Measurements from ENCODE around the gene SLC2A6.

Gene SLC2A6, protein sequence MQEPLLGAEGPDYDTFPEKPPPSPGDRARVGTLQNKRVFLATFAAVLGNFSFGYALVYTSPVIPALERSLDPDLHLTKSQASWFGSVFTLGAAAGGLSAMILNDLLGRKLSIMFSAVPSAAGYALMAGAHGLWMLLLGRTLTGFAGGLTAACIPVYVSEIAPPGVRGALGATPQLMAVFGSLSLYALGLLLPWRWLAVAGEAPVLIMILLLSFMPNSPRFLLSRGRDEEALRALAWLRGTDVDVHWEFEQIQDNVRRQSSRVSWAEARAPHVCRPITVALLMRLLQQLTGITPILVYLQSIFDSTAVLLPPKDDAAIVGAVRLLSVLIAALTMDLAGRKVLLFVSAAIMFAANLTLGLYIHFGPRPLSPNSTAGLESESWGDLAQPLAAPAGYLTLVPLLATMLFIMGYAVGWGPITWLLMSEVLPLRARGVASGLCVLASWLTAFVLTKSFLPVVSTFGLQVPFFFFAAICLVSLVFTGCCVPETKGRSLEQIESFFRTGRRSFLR

DNA sequence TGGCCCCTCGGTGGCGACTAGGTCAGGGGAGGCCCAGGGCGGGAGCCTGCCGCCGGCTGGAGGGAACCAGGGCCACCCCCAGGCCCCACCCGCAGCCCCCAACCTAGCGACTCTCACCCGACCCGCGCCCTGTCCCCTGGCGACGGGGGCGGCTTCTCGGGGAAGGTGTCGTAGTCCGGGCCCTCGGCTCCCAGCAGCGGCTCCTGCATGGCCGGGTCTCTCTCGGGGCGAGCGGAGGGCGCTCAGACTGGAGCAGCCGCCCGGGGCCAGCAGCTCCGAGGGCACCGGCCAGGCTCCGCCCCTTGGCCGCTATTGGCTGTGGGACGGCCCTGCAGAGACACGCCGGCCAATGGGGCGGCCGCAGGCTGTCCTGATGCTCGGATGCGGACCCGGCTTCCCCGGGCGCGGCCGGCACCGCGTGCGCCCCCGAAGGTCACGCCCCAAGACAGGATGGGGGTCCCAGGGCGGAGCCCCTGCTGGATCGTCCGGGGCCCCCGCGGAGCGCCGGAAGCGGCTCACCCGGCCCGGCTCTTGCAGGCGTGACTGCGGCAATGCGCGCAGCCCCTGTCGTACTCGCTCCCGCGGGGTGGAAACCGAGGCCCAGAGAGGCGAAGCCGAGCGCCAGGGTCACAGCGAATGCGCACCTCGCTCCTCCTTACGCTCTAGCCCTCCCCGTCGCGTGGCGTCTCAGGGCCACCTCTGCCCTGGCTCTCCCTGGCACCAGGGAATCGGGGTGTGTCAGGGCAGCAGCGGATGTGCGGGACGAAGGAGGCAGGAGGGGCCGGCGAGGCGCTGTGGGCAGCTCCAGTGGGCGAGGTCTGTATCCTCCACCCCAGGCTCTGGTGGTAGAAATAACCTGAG is at the start of gene SLC2A6:
Gene SLC2A6, minus strand, starts transcription at position 249 of the 861 bp plus-strand sequence. Its CDS starts 40 bp downstream, at position 209.
- DNase-seq (ENCODE audit: low spot score): peak; percentile 98
- TF ChIP-seq, protein P1, sequence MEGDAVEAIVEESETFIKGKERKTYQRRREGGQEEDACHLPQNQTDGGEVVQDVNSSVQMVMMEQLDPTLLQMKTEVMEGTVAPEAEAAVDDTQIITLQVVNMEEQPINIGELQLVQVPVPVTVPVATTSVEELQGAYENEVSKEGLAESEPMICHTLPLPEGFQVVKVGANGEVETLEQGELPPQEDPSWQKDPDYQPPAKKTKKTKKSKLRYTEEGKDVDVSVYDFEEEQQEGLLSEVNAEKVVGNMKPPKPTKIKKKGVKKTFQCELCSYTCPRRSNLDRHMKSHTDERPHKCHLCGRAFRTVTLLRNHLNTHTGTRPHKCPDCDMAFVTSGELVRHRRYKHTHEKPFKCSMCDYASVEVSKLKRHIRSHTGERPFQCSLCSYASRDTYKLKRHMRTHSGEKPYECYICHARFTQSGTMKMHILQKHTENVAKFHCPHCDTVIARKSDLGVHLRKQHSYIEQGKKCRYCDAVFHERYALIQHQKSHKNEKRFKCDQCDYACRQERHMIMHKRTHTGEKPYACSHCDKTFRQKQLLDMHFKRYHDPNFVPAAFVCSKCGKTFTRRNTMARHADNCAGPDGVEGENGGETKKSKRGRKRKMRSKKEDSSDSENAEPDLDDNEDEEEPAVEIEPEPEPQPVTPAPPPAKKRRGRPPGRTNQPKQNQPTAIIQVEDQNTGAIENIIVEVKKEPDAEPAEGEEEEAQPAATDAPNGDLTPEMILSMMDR (IDR thresholded peaks at IDR 0.05; ENCODE audit: extremely low read depth, missing control alignments): no peak

DNA sequence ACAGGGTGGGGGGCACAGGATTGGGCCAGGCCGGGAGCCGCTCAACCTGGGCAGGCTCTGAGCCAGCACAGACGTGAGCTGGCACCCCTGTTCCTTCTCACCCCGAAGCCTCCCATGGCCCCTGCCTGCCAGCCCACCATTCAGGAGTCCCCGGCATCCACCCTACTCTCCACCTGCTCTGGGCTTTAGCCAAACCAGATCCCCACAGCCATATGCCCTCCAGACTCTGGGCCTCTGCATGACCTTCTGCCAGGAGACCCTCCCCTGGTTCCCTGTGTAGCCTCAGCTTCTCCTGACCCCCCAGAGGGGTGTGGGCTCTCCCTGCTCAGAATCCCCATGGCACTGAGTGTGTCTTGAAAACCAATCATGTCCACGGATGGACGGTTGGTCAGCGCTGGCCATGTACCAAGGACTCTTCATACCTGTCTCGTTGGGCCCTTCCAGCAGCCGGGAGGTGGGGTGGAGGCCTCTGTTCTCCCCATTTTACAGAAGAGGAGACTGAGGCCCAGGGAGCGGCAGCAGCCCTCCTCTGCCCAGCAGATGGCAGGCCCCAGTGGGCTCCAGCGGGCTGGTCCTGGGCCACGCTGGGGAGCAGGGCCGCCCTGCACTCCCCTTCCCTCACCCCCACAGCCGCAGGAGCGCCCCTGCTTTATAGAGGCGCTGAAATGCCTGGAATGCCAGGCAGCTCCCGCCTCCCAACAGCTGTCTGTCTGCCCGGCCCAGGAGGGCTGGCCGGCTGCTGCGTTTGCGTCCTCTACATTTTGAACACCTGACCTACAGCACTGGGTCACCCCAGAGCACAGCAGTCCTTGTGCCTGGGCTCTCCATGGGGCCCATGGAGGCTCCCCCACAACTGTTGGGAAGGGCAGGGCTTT is 49.3 kb upstream of the SLC2A6 start:
- no peak for DNase-seq (ENCODE audit: low spot score)
- TF ChIP-seq, protein P1 (IDR thresholded peaks at IDR 0.05; ENCODE audit: extremely low read depth, missing control alignments): no peak

DNA sequence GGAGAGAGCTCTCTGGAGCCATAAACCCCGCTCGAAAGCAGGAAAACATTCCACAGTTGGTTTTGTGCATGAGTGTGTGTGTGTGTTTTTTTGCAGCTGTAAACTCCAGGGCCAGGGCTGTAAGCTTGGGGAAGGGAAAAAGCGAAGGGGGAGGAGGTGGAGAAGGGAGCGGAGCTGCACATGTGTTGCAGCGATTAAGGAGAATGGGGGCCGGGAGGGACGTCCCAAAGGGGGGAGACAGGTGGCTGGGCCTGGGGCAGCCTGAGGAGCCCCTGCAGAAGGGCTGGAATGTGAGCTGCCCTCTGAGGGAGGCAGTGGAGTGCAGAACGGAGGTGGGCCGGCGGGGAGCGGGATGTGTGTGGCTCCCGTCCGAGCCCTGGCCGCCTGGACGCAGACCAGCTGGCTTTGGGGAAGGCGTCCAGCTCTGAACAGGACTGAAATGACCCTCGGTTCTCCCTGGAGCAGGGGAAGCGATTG is 48.6 kb upstream of the SLC2A6 start:
- no peak for DNase-seq (ENCODE audit: low spot score)
- TF ChIP-seq, protein P1 (IDR thresholded peaks at IDR 0.05; ENCODE audit: extremely low read depth, missing control alignments): no peak

DNA sequence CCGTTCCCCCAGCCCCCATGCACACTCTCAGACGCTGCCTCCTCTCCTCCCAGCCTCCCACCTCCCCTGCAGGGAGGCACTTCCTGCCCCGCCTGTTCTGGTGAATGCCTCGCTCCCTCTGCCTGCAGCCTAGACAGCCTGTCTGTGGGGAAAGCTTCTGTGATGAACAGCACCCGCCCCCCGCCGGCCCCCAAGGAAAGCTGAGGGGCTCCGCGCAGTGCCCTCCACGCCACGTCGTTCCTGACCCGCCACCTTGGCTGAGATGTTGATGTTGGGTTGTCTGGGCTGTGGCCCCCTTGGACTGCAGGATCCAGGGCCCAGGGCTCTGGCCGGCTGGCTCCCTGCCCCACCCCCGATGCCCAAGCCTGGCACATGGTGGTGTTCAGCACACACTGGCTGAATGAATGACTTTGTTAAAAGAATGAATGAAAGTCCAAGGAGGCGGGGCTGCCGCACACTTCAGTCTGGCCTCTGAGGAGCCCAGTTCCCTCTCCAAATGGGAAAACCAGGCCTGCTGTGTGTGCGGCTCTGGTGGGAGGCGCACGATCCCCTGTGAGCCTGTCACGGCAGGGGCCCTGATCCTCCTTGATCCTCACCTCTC is 47.9 kb upstream of the SLC2A6 start:
- no peak for DNase-seq (ENCODE audit: low spot score)

DNA sequence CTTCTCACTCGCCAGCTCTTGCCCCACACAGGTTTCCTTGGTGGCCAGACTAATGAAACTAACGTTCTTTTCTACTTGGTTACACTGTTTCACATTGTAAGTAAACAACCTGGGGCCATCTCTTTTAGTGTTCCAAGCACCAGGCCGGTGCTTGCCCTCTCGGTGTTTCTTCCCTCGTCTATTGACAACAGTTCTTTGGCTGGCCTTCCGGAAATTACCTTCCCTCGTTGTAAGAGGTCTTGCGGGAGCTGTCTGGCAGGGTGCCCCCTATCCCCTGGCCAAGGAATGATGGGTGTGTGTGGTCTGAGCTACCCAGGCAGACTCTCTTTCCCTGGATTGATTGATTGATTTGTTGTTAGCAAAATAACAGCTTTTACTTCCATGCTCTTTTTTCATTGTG is 46.8 kb upstream of the SLC2A6 start:
- TF ChIP-seq, protein P1 (IDR thresholded peaks at IDR 0.05; ENCODE audit: extremely low read depth, missing control alignments): no peak
- DNase-seq (ENCODE audit: low spot score): no peak

More for the DNA sequence above, 47.9 kb upstream of the SLC2A6 start:
- TF ChIP-seq, protein P1 (IDR thresholded peaks at IDR 0.05; ENCODE audit: extremely low read depth, missing control alignments): no peak

DNA sequence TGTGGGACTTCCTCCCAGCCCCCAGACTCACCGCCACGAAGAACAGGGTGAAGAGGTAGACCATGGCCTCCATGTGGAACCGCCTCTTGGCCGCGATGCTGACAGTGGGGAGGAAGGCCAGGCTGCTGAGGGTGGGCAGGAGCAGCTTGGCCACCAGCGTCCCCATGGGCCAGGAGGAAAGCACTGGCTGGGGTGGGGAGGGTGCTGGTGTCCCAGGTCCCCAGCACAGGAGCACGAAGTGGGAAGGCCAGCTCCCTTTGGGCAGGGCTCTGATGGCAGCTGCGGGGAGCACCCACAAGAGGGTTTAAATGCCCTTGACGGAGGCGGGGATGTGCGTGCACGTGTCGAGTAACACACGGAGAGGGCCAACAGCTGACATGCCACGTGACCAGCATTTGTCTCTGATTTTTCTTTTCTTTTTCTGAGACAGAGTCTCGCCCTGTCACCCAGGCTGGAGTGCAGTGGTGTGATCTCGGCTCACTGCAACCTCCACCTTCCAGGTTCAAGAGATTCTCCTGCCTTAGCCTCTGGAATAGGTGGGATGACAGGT is 45.9 kb upstream of the SLC2A6 start, which contains the start of gene MYMK:
Gene MYMK, minus strand, starts transcription at position 281 of the 550 bp plus-strand sequence. Its CDS starts 115 bp downstream, at position 166.
- DNase-seq (ENCODE audit: low spot score): no peak
- TF ChIP-seq, protein P1 (IDR thresholded peaks at IDR 0.05; ENCODE audit: extremely low read depth, missing control alignments): no peak

Measured in GM20000 (cell line).